ENCODE measurements around the gene RSRC1.
"Not testable (repeated sequence)": the region's sequence is repeated elsewhere in the genome, so short reads cannot be mapped to it uniquely, and the experiment has no call there.

The RSRC1 gene

GRCh38 chr3:158228942-158229341 is 119.1 kb downstream of the RSRC1 start:
- DNase-seq (ENCODE audit: low spot score), result not testable (repeated sequence)

DNA sequence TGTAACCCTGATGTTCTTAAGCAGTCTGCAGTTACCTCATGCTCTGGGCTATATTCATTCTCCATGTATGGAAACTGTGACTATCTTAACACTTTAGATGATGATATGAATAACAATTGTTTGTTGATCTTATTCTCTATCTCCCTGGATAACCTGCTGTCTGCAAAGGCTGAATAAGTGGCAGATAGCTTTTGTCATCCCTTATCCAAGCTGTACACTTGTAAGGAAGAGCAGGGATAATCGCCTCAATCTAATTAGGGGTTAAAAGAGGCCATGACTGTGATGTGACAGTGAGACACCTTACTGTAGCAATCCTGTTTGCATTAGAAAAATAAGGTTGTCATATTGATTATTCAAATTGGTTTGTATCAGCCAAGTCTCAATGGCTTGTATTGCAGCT is 123.9 kb downstream of the RSRC1 start:
- no peak for DNase-seq (ENCODE audit: low spot score)

- DNase-seq (ENCODE audit: low spot score), result no peak
These were observed 134.4 kb downstream of the RSRC1 start for GRCh38 chr3:158244274-158244673.

DNA sequence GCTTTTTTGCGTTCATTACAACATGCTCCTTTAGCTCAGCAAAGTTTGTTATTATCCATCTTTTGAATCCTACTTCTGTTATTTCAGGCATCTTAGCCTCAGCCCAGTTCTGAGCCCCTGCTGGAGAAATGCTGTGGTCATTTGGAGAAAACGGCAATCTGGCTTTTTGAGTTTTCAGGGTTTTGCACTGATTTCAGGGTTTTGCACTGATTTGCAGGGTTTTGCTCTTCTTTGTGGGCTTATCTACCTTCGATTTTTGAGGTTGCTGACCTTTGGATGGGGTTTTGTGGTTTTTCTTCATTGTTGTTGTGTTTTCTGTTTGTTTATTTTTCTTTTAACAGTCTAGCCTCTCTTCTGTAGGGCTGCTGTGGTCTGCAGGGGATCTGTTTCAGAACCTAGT is 137.4 kb downstream of the RSRC1 start:
- DNase-seq (ENCODE audit: low spot score), result no peak

- DNase-seq (ENCODE audit: low spot score), result no peak
These were observed 138.4 kb downstream of the RSRC1 start for GRCh38 chr3:158248261-158248660.

- DNase-seq (ENCODE audit: low spot score), result no peak
These were observed 139.3 kb downstream of the RSRC1 start for GRCh38 chr3:158249183-158249582.

DNA sequence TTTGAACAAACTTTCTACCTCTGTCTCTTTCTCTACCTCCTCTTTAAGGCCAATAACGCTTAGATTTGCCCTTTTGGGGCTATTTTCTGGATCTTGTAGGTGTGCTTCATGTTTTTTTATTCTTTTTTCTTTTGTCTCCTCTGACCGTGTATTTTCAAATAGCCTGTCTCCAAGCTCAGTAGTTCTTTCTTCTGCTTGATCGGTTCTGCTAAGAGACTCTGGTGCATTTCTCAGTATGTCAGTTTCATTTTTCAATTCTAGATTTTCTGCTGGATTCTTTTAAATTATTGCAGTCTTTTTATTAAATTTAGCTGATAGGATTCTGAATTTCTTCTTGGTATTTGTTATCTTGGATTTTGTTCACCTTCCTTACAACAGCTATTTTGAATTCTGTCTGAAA is 148.7 kb downstream of the RSRC1 start:
- DNase-seq (ENCODE audit: low spot score), result no peak

GRCh38 chr3:158260392-158260791 is 150.5 kb downstream of the RSRC1 start:
- no peak for DNase-seq (ENCODE audit: low spot score)

- no peak for DNase-seq (ENCODE audit: low spot score)
These were observed 151.6 kb downstream of the RSRC1 start for GRCh38 chr3:158261371-158261991.

DNA sequence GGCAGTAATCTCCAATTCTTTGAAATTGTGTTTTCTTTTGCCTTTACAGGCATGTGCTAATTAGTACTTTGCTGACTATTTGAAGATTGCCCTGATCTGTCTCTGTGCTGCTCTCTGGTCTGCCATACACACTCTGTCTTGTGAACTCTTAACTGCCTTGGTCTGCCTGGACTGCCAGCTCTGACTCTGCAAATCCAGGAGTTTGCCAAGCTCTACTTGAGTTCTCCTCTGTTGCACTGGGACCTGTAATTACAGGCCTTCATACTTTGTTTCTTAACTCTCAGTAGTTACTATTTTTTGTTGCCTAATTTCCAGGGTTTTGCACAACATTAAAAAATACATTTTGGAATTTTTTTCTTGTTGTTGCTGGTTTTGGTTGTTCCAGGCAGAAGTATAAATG is 155.0 kb downstream of the RSRC1 start:
- no peak for DNase-seq (ENCODE audit: low spot score)

DNA sequence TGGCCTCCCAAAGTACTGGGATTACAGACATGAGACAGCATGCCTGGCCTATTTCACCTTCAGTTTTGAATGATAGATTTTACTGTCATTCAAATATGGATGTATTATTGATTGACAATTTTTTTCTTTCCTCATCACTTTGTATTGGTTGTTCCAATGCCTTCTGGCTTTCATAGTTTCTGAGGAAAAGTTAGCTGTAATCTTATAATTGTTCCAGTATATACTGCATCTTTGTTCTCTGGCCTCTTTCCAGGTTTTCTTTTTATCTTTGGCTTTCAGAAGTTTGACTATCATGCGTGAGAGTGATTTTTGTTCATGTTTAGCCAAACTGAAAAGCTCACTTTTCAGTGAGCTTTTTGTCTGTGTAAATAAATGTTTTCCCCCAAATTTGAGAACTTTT is 157.1 kb downstream of the RSRC1 start:
- no peak for DNase-seq (ENCODE audit: low spot score)

DNA sequence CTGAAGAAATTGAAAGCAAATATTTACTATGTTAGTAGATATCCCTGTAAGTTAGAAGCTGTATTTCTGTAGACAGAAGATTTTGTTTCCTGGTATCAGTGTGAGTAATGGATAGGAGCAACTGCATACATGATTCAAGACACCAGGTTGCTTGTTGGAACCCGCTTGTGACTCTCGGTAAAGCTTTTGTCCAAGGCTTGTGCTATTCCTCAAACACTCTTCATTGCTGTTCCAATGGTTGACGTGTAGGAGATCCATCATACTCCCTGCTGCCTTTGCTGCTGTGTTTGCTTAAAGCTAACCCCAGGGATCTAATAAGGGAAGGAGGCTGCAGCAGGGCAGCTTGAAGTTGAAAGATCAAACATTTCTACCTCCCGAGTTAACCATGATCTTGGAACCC is 160.1 kb downstream of the RSRC1 start:
- DNase-seq (ENCODE audit: low spot score), result no peak

GRCh38 chr3:158272081-158272480 is 162.2 kb downstream of the RSRC1 start:
- no peak for DNase-seq (ENCODE audit: low spot score)

DNA sequence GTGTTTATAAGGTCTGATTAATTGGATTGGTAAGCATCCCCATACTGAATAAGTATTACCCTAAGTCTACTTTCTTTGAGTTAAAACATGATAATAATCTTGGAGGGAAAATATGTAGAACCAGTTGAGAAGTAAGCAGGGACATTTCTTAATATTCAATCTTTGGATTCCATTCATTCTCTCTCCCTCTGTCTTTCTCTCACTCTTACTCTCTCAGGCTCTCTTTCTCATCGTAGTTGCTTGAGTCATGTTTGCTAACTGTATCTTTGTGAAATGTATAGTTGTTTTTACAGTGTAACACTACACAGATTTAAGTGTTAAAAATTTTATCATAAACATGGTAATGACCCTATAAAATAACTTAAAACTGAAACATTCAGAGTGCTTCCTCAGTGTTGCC is 163.8 kb downstream of the RSRC1 start:
- DNase-seq (ENCODE audit: low spot score), result no peak

DNA sequence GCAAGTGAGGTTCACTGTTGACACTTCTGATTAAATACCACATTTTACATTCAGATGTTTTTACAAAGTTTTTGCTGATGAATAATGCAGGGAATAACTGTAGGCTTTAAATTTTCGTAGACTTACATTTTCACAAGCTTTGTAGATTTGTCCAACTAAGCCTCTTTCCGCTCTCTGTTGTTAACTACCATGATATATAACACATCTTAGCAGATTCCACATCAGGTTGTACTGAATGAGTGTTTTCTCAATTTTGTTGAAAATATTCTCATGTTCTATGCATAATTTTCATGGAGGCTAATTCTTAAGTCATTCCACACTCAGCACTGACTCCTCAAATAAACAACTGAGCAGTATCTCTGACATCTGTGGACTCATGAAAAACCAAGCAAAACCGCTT is 168.3 kb downstream of the RSRC1 start:
- DNase-seq (ENCODE audit: low spot score), result no peak

- no peak for DNase-seq (ENCODE audit: low spot score)
These were observed 169.7 kb downstream of the RSRC1 start for GRCh38 chr3:158279609-158280008.

GRCh38 chr3:158295771-158296170 is 185.9 kb downstream of the RSRC1 start:
- DNase-seq (ENCODE audit: low spot score), result no peak

- DNase-seq (ENCODE audit: low spot score), result no peak
These were observed 188.1 kb downstream of the RSRC1 start for GRCh38 chr3:158297940-158298339.

DNA sequence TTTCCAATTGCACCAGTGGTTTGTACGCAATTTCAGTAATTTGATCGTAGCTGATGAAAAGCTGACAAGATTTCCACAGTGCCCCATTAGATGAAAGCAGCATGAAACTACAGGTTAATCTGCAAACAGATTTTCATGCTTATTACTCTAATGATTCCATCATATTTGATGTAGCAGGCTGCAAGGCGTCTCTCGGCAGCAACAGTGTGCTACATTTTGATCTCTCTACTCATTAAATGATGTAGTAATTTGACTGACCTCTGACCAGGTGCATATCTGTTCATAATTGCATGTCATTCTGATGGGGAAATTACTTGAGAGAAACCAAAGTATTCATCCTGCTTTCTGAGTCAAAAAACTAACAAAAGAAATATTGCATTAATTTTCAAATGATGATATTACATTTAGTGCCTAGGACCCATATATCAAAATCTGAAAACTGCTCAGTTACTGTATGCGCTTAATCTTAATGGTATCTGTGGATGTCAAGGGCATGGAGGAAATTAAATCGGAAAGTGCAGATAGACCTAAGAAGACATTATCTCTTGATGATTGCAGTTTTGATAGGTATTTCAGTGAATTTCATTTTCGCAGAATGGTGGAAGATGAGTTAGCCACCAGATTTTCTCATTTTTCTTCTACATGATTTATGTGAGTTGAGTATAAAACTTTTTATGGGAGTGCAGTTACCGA is 198.5 kb downstream of the RSRC1 start:
- DNase-seq (ENCODE audit: low spot score), result no peak

- no peak for DNase-seq (ENCODE audit: low spot score)
These were observed 202.8 kb downstream of the RSRC1 start for GRCh38 chr3:158312560-158313141.

DNA sequence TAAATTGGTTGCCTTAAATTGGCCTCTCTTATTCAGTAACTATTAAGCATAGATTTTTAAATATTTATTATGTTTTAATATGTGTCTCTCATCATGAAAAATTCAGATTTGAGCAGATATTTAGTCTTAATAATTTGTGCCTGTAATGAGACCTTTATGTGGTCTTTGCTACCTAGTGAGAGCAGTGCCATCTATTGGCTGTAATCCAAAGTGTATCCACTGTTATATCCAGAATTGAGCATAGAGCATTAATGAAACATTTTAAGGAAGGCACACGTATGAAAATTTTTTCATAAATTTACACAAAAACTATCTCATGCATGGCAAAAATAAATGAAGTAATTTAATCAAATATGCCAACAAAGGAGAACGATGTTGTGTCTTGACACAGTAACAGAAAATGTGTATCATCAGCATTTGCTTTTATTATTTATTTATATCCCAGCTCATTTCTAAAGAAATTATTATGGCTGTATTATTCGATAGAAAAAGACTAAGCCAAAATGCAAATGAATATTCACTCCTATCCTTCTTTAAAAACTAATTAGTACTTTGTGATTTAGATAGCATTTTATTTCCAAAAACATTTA is 203.5 kb downstream of the RSRC1 start:
- no peak for DNase-seq (ENCODE audit: low spot score)

DNA sequence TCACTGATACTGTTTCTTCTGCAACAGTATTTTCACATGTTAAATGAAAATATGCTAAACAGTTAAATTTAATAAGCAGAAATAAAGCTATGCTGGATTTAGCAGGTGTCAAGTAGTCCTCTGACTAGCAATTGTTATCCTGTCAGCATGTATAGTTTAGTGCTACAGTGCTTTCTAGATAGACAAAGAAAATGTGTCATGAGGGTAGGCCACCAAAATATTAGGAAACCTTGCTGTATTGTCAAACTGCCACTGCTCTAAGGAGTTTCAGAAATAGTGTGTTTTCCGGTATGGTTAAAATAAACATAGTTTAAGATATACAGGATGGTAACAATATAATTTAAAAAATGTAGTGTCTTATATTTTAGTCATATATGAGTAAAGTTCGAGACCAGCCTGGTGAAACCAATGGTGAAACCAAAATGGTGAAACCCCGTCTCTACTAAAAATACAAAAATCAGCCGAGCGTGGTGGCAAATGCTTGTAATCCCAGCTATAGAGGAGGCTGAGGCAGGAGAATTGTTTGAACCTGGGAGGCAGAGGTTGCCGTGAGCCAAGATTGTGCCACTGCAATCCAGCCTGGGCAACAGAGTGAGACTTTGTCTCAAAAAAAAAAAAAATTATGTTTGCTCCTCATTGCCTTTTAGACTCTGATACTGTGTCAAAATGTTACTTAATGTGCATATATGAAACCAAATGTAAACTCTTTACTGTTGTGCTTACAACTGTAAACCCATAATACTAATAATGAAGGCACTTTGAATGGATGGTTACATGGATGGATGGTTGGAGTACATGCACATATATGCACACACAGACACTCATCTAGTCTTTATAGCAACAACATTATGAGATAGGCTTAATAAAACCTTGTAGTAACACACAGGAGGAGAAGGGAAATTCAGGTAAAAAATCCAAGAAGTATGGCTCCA is 204.8 kb downstream of the RSRC1 start:
- no peak for DNase-seq (ENCODE audit: low spot score)

Measured in AG08396 (cell line).